Neutrophil (primary cell): ENCODE results near the gene MITF.

Source experiments
- H3K27ac ChIP-seq: fragments of 200-600 bp; sonication (generic); 2 replicates; pipeline ENCODE4 v1.5.1; 2016; ENCODE audit warnings: mild to moderate bottlenecking, moderate library complexity
- H3K27me3 ChIP-seq: fragments of 200-600 bp; sonication (generic); 2 replicates; pipeline ENCODE4 v1.6.0; 2016; ENCODE audit warnings: mild to moderate bottlenecking
- H3K36me3 ChIP-seq: fragments of 200-600 bp; sonication (generic); 2 replicates; pipeline ENCODE4 v1.5.1; 2017
- H3K4me1 ChIP-seq, 2 experiments: fragments of 200-600 bp in 1 of 2; sonication (generic) in 1 of 2; 1 replicate in 1 of 2; 2 replicates in 1 of 2; pipeline versions ENCODE4 v1.5.1 to v1.6.1; 2013 to 2016; ENCODE audit warnings: low read depth in 1 of 2, low read length in 1 of 2, mild to moderate bottlenecking in 1 of 2, moderate library complexity in 1 of 2; ENCODE audit not compliant: control insufficient read depth in 1 of 2, insufficient read depth in 1 of 2
- H3K4me3 ChIP-seq, 2 experiments: fragments of 200-600 bp in 1 of 2; sonication (generic) in 1 of 2; 1 replicate in 1 of 2; 2 replicates in 1 of 2; pipeline ENCODE4 v1.5.1; 2013 to 2016; ENCODE audit warnings: low read depth in 1 of 2, low read length in 1 of 2, mild to moderate bottlenecking in 1 of 2, moderate library complexity in 1 of 2
- H3K9me3 ChIP-seq: fragments of 200-600 bp; sonication (generic); 2 replicates; pipeline ENCODE4 v1.5.1; 2016
- CTCF ChIP-seq: fragments of 200-600 bp; sonication (generic); IDR thresholded peaks from 2 replicates; pipeline ENCODE4 v1.5.1; 2016; ENCODE audit warnings: antibody characterized with exemption

Gene MITF

DNA sequence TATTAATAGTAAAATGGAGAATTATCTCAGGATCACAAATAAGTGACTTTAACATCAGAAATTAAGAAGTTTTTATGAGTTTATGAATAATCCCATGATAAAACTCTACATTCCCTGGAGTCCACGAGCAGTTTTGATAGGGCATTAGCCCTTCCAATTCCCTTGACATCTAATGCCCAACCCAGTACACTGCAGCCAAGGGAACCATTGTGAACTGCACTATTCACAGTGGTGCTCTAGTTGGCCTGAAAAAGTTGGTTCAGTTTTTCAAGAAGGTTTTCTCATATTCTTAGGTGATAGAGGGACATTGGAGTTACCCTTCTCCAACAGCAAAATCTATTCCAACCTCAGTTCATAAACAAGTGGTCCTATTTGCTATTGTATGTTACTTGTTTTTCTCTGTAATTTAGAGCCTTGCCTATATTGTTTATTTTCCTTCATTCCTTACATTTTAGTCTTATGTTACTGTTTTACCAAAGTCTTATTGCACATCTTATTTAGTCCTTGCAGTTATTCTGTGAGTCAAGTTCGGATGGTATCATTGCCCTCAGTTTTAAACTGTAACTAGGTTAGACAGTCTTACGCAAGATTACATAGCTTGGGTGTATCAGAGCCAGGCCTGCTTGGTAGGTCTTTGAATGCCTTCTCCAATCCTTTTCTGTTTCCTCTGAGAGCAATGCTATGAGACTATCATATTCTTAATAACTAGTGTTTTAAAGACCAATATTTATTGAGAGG, 202.3 kb downstream of the MITF start:
- no peaks in the 10 kb centered on the region for H3K4me1 ChIP-seq

DNA sequence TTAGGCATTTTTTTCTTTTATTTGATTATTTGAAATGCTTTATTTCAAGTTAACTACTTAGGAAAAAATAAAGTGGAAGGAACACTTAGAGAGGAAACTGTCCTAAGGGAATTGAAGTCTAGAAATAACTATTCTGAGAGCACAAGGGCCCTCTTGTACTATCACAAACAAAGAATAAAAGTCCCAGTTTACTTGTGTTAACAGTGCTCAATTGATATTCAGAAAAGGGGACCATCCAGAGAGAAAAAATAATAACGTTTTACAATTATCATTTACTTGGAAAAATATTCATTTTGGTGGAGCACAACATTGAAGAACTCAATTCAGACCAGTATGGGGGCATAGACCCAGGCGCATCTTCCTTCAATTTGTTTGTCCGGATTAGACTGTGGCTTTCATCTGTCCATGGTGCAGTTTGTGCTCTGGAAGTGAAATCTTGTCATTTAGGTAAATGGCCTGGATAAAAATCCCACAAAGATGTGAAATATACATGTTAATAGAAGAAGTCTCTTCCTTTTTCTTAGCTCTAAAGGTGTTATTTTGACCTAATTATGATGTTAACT, 205.7 kb downstream of the MITF start:
- H3K27me3 ChIP-seq = no peaks in the 10 kb centered on the region
- TF ChIP-seq CTCF = no peak
- no peak overlapping the region for H3K4me3 ChIP-seq
- no peaks in the 10 kb centered on the region for H3K36me3 ChIP-seq
- no peaks in the 10 kb centered on the region for H3K4me1 ChIP-seq
- no peaks in the 10 kb centered on the region for H3K9me3 ChIP-seq
- H3K27ac ChIP-seq = no peak overlapping the region

More for the DNA sequence above, 202.3 kb downstream of the MITF start:
- H3K36me3 ChIP-seq = no peaks in the 10 kb centered on the region
- no peak overlapping the region for H3K27ac ChIP-seq
- no peak overlapping the region for H3K4me3 ChIP-seq
- H3K9me3 ChIP-seq = no peaks in the 10 kb centered on the region
- no peaks in the 10 kb centered on the region for H3K27me3 ChIP-seq
- no peak for TF ChIP-seq CTCF

- H3K36me3 ChIP-seq = no peaks in the 10 kb centered on the region
- no peaks in the 10 kb centered on the region for H3K27me3 ChIP-seq
- no peaks in the 10 kb centered on the region for H3K4me1 ChIP-seq
- no peak overlapping the region for H3K4me3 ChIP-seq
- H3K27ac ChIP-seq = no peak overlapping the region
- no peaks in the 10 kb centered on the region for H3K9me3 ChIP-seq
- TF ChIP-seq CTCF = no peak
These were observed 209.1 kb downstream of the MITF start for GRCh38 chr3:69948246-69948862.

DNA sequence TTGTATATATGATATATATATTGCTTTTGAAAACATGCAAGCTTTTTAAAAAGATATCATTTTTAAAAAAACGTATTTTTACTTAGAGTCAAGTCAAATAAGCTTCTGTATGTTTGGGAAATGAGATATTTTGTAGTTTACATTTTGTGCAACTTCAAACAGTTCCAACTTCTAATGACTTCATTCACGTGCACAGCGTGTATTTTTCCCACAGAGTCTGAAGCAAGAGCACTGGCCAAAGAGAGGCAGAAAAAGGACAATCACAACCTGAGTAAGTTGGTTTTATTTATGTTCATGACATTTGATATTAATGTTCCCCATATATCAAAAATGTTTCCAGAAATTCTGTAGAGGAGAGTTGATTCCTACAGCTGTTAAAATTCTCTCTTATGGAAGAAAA, 212.4 kb downstream of the MITF start:
- H3K27ac ChIP-seq = no peak overlapping the region

DNA sequence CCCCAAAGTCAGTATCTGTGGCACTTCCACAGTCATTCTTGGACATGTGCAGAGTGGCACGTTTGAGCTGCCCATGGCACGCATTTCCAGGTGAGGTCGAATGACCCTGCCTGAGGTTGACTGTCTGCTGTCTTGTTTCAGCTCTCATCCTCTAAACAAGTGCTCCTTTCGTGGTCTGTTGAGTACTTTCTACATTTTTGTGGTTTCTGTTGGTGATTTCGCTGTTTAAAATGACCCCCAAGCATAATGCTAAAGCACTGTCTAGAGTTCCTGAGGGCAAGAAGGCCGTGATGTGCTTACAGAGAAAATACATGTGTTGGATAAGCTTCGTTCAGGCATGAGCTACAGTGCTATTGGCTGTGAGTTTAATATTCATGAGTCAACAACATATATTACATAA, 220.3 kb downstream of the MITF start:
- no peak for TF ChIP-seq CTCF
- H3K27ac ChIP-seq = no peak overlapping the region

More for the DNA sequence above, 212.4 kb downstream of the MITF start:
- H3K4me3 ChIP-seq = no peak overlapping the region
- TF ChIP-seq CTCF = no peak
- no peaks in the 10 kb centered on the region for H3K4me1 ChIP-seq
- no peaks in the 10 kb centered on the region for H3K36me3 ChIP-seq
- H3K27me3 ChIP-seq = no peaks in the 10 kb centered on the region
- no peaks in the 10 kb centered on the region for H3K9me3 ChIP-seq

More for the DNA sequence above, 220.3 kb downstream of the MITF start:
- no peak overlapping the region for H3K4me3 ChIP-seq
- no peaks in the 10 kb centered on the region for H3K36me3 ChIP-seq
- no peaks in the 10 kb centered on the region for H3K27me3 ChIP-seq
- no peaks in the 10 kb centered on the region for H3K4me1 ChIP-seq
- no peaks in the 10 kb centered on the region for H3K9me3 ChIP-seq
